GM13977 (cell line): ENCODE results near the gene BABAM2.

Experiments
- DNase-seq: peaks from one replicate; pipeline ENCODE4 v3.0.0; 2012; ENCODE audit warnings: low spot score
- CTCF ChIP-seq: IDR thresholded peaks from 2 replicates; pipeline ENCODE4 v1.5.1; 2012; ENCODE audit warnings: mild to moderate bottlenecking, control low read depth; ENCODE audit not compliant: insufficient read depth; ENCODE audit errors: extremely low read depth, missing control alignments
- in situ Hi-C: fragments of 300-500 bp; cut with MboI; formaldehyde crosslinking; loops from one replicate; pipeline ENCODE4 v1.12.0; 2022; ENCODE audit warnings: low sequenced_read_pairs, low pct_unique_long_range_greater_than_20kb, mixed read lengths, inconsistent platforms; ENCODE audit not compliant: unreplicated experiment

The BABAM2 gene

GRCh38 chr2:28350791-28351285 lies 460.3 kb downstream of the BABAM2 start:
- DNase-seq: no peak
- TF ChIP-seq CTCF: no peak
- in situ Hi-C loops: no loop called here

GRCh38 chr2:28351621-28352020 lies 461.1 kb downstream of the BABAM2 start:
- no peak for TF ChIP-seq CTCF
- in situ Hi-C loops: no loop called here
- no peak for DNase-seq

GRCh38 chr2:28352104-28352503 lies 461.6 kb downstream of the BABAM2 start:
- no peak for TF ChIP-seq CTCF
- DNase-seq: no peak
- in situ Hi-C loops: no loop called here

- no peak for TF ChIP-seq CTCF
- no peak for DNase-seq
- in situ Hi-C loops: no loop called here
Measured at GRCh38 chr2:28352610-28353195, 462.2 kb downstream of the BABAM2 start.

GRCh38 chr2:28354920-28355520 lies 464.5 kb downstream of the BABAM2 start:
- in situ Hi-C loops: no loop called here
- DNase-seq: no peak
- no peak for TF ChIP-seq CTCF

GRCh38 chr2:28355521-28356094 lies 465.1 kb downstream of the BABAM2 start:
- in situ Hi-C loops: no loop called here
- DNase-seq: no peak
- TF ChIP-seq CTCF: no peak
